GM10248 (cell line): ENCODE results near the gene PIGW.
A peak's percentile ranks its signal among the peaks of the same experiment; 100 is the strongest.

ENCODE experiments used
- CTCF ChIA-PET: fragments of 300-600 bp; sonication (Branson Sonifier 250); formaldehyde crosslinking; extraction: SDS; loops from one replicate; lab custom pipeline; 2021; ENCODE audit warnings: antibody characterized with exemption; lab: Yijun Ruan, JAX
- POLR2A ChIA-PET: fragments of 350-650 bp; sonication (Branson Sonifier 250); formaldehyde crosslinking; extraction: SDS; loops from one replicate; lab custom pipeline; 2020; ENCODE audit warnings: antibody characterized with exemption; lab: Yijun Ruan, JAX
- DNase-seq: peaks from one replicate; pipeline ENCODE4 v3.0.0; 2012; ENCODE audit errors: extremely low spot score
- CTCF ChIP-seq: IDR thresholded peaks from 2 replicates; pipeline ENCODE4 v1.5.1; 2012; ENCODE audit warnings: mild to moderate bottlenecking, low read depth; ENCODE audit errors: extremely low read depth, missing control alignments, control extremely low read depth

The PIGW gene

DNA sequence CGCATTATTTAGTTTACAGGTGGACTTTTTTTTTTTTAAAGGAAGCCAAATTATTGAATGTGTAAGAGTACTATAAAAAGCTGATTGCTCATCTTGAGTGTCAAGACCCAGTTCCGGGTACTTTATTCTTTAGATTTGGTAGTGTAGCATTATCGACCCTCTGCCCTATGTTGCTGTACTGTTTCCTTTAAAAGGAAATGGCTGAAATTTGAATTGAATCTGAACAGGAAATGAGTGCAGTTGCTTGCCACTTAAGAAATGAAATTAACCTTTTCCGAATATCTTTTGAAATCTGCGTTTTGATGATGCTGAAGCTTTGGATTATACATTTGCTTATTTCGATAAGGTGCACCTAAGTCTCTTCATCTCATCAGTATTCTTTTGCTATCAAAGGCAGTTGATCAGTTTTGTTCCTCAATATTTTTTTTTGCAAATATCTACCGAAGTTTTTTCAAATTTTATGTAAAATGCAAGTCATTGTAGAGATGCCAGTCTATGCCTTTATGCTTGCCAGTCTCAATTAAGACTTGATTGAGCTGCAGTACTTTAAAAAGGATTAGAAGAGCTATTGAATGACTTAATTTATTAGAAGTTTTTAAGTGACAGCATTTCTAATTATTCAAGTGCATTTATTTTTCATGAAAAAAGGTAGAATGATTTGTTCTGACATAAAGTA, 11.8 kb downstream of the PIGW start:
- no peak for DNase-seq
- ChIA-PET CTCF (interaction anchor here (1.1 to 3.1 kb wide), 4 partner anchors 10 to 55 kb away, joined by 4 to 8 read pairs (median 6); partner anchors contain the start of genes MRM1, MYO19 and PIGW), POLR2A (no interaction called here)
- TF ChIP-seq CTCF = no peak

GRCh38 chr17:36547776-36548175, 13.0 kb downstream of the PIGW start:
- DNase-seq = no peak
- ChIA-PET CTCF (interaction anchor here (3.1 kb wide), 1 partner anchor 10 kb away, joined by 6 read pairs; no protein-coding TSS in a partner anchor), POLR2A (no interaction called here)
- no peak for TF ChIP-seq CTCF

GRCh38 chr17:36550491-36551417, 16.0 kb downstream of the PIGW start:
- ChIA-PET POLR2A (no interaction called here), CTCF (no interaction called here)
- no peak for TF ChIP-seq CTCF
- DNase-seq = peak; percentile 34

DNA sequence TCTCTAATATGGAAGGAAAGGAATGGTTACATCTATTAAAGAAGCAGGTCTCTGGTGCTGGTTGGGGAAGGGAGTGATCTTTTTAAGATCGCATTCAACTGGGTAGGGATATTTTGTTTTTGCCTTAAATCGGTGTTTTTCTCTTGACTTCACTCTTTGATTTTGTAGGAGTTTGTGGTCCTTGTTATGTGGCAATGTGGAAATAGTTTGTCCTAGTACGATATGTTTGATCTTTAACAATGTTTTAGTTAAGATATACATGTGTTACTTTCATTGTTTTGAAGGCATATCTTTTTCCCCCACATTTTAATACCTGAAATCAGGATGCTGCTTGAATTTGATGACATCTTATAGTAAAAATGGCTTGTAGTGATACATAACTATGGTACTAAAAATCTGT, 18.7 kb downstream of the PIGW start:
- no peak for DNase-seq
- TF ChIP-seq CTCF = no peak
- CTCF ChIA-PET = interaction anchor here (1.2 to 2.0 kb wide), 2 partner anchors 19 to 50 kb away, joined by 3 to 5 read pairs; partner anchors contain the start of gene MYO19
- POLR2A ChIA-PET = interaction anchor here (0.7 kb wide), 1 partner anchor 396 kb away, joined by 5 read pairs; the partner anchor contains the start of gene AATF

- ChIA-PET CTCF (interaction anchor here (0.7 to 1.2 kb wide), 2 partner anchors 9 to 13 kb away, joined by 3 to 4 read pairs; no protein-coding TSS in a partner anchor), POLR2A (no interaction called here)
- TF ChIP-seq CTCF = no peak
- no peak for DNase-seq
These were observed 31.3 kb downstream of the PIGW start for GRCh38 chr17:36566081-36566480.

GRCh38 chr17:36575028-36575427, 40.2 kb downstream of the PIGW start:
- POLR2A ChIA-PET = no interaction called here

More at GRCh38 chr17:36575028-36575427, 40.2 kb downstream of the PIGW start:
- DNase-seq = no peak
- no peak for TF ChIP-seq CTCF
- CTCF ChIA-PET = no interaction called here
